Astrocyte of the cerebellum (primary cell): ENCODE results near the gene ATXN1.

Experiments
- DNase-seq: peaks from one replicate; pipeline ENCODE4 v3.0.0-alpha.2; 2011; ENCODE audit warnings: low read depth
- H3K4me3 ChIP-seq: 2 replicates; pipeline ENCODE4 v1.5.1; 2011; ENCODE audit warnings: mild to moderate bottlenecking, low read depth, low read length, moderate library complexity
- in situ Hi-C: cut with HindIII; loops from 2 replicates; pipeline ENCODE4 v1.10.0; 2017; ENCODE audit warnings: low sequenced_read_pairs
- TF ChIP-seq, protein P1 (sequence below): IDR thresholded peaks from 2 replicates; pipeline ENCODE4 v1.5.1; 2012; ENCODE audit warnings: low read length, low read depth, moderate library complexity, mild to moderate bottlenecking; ENCODE audit errors: missing control alignments

The ATXN1 gene

DNA sequence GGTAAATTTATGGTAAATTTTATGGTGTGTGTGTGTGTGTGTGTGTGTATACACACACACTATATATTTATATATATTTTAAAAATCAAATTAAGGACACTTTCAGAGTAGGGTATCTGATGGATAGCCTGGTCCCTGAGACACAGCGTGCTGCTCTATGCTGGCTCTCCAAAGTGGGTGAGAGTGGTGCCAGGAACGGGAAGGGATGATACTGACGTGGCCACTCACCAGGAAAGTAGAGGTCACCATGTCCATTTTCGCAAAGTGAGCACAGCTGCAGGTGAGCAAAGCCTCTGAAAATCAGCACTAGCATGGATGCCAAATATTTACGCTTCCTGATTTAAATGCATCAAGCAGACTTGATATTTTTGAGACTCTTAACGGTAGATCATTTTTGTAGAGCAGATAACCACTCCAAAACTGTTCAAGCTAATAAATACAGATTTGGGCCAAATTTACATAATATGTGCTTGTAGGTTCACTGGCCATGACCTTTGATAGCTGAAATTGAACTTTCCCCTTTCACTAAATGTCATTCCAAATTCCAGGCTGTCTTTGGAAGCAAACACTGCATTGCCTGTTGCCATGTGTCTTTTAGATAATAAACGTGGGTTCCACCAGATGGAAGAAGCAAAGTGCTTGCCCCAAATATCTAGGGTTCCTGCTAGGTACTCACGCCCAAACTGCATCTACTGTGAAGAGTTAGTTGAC is 116.6 kb downstream of the ATXN1 start:
- in situ Hi-C loops = no loop called here
- no peak for DNase-seq
- TF ChIP-seq, protein P1, sequence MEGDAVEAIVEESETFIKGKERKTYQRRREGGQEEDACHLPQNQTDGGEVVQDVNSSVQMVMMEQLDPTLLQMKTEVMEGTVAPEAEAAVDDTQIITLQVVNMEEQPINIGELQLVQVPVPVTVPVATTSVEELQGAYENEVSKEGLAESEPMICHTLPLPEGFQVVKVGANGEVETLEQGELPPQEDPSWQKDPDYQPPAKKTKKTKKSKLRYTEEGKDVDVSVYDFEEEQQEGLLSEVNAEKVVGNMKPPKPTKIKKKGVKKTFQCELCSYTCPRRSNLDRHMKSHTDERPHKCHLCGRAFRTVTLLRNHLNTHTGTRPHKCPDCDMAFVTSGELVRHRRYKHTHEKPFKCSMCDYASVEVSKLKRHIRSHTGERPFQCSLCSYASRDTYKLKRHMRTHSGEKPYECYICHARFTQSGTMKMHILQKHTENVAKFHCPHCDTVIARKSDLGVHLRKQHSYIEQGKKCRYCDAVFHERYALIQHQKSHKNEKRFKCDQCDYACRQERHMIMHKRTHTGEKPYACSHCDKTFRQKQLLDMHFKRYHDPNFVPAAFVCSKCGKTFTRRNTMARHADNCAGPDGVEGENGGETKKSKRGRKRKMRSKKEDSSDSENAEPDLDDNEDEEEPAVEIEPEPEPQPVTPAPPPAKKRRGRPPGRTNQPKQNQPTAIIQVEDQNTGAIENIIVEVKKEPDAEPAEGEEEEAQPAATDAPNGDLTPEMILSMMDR = no peak
- no peak overlapping the region for H3K4me3 ChIP-seq

DNA sequence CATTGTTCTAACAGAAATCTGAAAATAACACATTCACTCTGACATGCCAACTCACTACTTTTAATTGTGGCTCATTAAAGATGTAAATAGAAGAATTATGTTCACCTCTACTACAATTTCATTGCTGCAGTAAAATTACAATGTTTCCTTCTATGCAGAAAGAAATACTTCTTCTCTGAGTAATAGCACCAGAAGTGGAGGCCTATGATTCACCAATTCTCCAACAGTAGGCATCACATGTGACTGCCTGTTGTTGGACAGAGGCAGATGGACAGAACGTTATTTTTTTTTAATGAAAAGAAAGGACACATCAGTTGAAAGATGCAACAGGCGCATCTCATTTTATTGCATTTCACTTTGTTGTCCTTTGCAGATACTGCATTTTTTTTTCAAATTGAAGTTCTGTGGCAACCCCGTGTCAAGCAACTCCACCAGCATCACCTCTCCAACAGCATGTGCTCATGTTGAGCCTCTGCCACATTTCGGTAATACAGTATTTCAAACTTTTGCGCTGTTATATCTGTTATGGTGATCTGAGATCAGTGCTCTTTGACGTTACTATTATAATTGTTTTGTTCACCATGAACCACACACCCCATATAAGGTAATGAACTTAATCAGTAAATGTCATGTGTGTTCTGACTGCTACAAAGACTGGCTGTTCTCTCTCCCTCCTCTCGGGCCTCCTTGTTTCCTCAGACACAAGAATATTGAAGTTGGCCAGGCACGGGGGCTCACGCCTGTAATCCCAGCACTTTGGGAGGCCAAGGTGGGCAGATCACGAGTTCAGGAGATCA is 121.4 kb downstream of the ATXN1 start:
- H3K4me3 ChIP-seq = no peak overlapping the region
- TF ChIP-seq, protein P1 = no peak
- DNase-seq = peak; percentile 43
- in situ Hi-C loops = no loop called here

DNA sequence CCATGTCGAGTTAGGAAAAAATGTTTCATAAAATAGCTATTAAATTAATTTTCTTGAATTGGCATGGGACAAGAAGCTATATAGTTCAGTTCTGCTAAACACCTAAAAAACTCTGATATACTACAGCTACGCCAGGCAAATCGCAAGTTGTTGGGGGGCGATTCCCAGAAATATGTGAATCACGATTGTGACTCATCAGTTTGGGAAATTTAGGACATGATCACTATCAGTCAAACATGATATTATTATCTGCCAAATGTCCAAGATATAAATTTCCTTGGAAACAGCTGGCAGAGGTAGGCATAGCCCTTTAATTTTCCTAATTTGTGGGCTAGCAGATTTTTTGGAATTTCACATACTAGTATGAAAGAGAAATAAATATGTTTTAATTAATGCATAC is 123.6 kb downstream of the ATXN1 start:
- no peak for DNase-seq
- in situ Hi-C loops = no loop called here
- TF ChIP-seq, protein P1 = no peak
- H3K4me3 ChIP-seq = no peak overlapping the region

DNA sequence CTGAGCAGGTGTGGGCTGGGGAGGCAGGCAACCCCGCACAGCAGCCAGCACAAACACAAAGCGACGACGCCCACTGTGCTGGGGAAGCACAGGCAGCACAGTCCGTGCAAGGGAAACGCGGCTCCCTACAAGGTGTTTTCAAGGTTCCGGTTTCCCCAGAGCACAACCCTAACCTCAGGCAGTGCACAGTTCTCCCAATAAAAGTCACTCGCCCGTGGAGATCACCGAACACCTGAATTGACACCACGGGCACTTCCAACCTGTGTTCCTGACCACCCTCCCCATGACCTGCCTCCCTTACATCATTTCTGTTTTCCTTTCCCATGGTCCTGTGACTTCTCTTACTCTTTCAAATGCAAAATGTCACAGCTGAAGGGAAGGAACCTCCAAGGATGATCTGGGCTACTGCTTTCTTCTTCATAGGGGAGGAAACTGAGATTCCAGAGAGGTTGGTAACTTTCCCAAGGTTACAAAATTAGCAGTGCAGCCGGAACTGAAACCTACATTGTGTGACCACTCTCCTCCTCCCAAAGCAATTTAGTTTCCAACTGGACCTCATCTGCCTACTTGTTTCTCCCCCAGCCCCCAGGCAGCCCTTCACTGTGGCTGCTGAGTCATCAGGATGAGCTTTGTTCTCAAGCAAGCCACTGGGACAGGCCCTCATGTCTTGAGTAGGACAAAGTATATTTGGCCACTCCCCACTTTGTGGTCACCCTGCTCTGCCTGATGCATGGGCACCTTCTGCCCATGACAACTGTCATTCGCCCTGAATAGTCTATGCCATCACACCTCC is 125.3 kb downstream of the ATXN1 start:
- TF ChIP-seq, protein P1 = no peak
- peak; percentile 63 for DNase-seq
- no peak overlapping the region for H3K4me3 ChIP-seq
- in situ Hi-C loops = no loop called here

DNA sequence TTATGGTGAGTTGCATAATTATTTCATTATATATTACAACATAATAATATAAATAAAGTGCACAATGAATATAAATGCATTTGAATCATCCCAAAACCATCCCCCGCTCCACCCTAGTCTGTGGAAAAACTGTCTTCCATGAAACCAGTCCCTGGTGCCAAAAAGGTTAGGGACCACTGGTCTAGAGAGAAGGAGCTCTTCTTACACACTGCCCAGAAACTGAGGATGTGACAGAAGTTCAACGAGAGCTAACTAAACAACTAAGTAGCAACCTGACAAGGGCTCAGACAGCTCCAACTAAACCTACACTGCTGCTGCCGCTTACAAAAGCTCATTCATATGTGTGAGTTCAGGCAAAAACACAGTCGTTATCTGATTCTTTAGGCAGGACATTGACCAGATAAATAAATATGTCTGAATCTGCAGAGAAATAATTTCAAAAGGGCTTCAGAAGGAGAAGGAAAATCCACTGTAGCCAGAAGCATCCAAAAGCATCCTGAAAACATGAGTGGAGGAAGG is 125.9 kb downstream of the ATXN1 start:
- TF ChIP-seq, protein P1 = no peak
- DNase-seq = no peak
- H3K4me3 ChIP-seq = no peak overlapping the region
- in situ Hi-C loops = no loop called here

DNA sequence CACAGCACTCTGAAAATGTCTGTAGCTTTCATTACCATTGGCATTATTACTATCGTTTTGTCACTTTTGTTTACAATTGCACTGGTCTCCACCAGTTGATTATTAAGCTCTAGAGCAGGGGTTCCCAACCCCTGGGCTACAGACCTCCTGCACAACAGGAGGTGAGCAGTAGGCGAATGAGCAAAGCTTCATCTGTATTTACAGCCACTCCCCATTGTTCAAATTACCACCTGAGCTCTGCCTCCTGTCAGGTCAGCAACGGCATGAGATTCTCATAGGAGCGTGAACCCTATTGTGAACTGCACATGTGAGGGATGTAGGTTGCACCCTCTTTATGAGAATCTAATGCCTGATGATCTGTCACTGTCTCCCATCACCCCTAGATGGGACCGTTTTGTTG is 126.4 kb downstream of the ATXN1 start:
- no peak for DNase-seq
- TF ChIP-seq, protein P1 = no peak
- in situ Hi-C loops = no loop called here
- no peak overlapping the region for H3K4me3 ChIP-seq
